OCI-LY7 (cell line): Measurements from ENCODE around the gene ALG8. TPM values are rescaled to one million over a fixed set of nuclear protein-coding genes. Genes with fewer than 3 reads are reported as not detected.

ENCODE experiments used
- BruUV-seq: library from RNA; stranded (reverse); fragments of 400-500 nt; replicated peaks from 2 replicates; lab custom pipeline; 2021; lab: Mats Ljungman, UMichigan
- CTCF ChIA-PET: fragments of 300-600 bp; sonication (Branson Sonifier 250); formaldehyde crosslinking; loops from one replicate; lab custom pipeline; 2022; ENCODE audit warnings: antibody characterized with exemption; ENCODE audit not compliant: unreplicated experiment; lab: Charles Lee
- POLR2A ChIA-PET: fragments of 300-600 bp; sonication (Branson Sonifier 250); formaldehyde crosslinking; loops from one replicate; lab custom pipeline; 2022; ENCODE audit warnings: antibody characterized with exemption; lab: Charles Lee
- DNase-seq: peaks from one replicate; pipeline ENCODE4 v3.0.0-alpha.2; 2015; ENCODE audit warnings: low spot score
- H2AFZ ChIP-seq: fragments of 200-600 bp; sonication (generic), shearing (Covaris generic); 2 replicates; pipeline ENCODE4 v1.6.1; 2014; ENCODE audit warnings: mild to moderate bottlenecking, antibody characterized with exemption, low read length, moderate library complexity
- H3K27ac ChIP-seq: fragments of 200-600 bp; sonication (generic); 2 replicates; pipeline ENCODE4 v1.5.1; 2014; ENCODE audit warnings: mixed run types, low read depth, mild to moderate bottlenecking, moderate library complexity, low read length, inconsistent platforms; ENCODE audit not compliant: poor library complexity, severe bottlenecking
- H3K36me3 ChIP-seq: fragments of 200-600 bp; sonication (generic); 2 replicates; pipeline ENCODE4 v1.6.1; 2014; ENCODE audit warnings: mild to moderate bottlenecking, antibody characterized with exemption, low read length, moderate library complexity, mixed read lengths; ENCODE audit not compliant: insufficient read depth
- H3K4me1 ChIP-seq: fragments of 200-600 bp; sonication (generic); 2 replicates; pipeline ENCODE4 v1.5.1; 2014; ENCODE audit warnings: mild to moderate bottlenecking, low read length; ENCODE audit not compliant: insufficient read depth, poor library complexity, severe bottlenecking
- H3K4me2 ChIP-seq: fragments of 200-600 bp; sonication (generic); 2 replicates; pipeline ENCODE4 v1.6.1; 2014; ENCODE audit warnings: mild to moderate bottlenecking, low read length
- H3K4me3 ChIP-seq: fragments of 200-600 bp; sonication (generic); 2 replicates; pipeline ENCODE4 v1.5.1; 2014; ENCODE audit warnings: mild to moderate bottlenecking, low read depth, low read length; ENCODE audit not compliant: poor library complexity, severe bottlenecking
- H3K79me2 ChIP-seq: fragments of 200-600 bp; sonication (generic); 2 replicates; pipeline ENCODE4 v1.6.1; 2016; ENCODE audit warnings: low read depth, mild to moderate bottlenecking, low read length, moderate library complexity, mixed read lengths; ENCODE audit not compliant: insufficient read depth
- H3K9me2 ChIP-seq: fragments of 200-600 bp; sonication (generic); 2 replicates; pipeline ENCODE4 v1.6.1; 2016; ENCODE audit warnings: mild to moderate bottlenecking, low read length, mixed read lengths; ENCODE audit not compliant: insufficient read depth
- H3K9me3 ChIP-seq: fragments of 200-600 bp; sonication (generic); 2 replicates; pipeline ENCODE4 v1.6.1; 2014; ENCODE audit warnings: mild to moderate bottlenecking, mixed run types, low read length, mixed read lengths
- H4K20me1 ChIP-seq: fragments of 200-600 bp; sonication (generic); 2 replicates; pipeline ENCODE4 v1.6.1; 2014; ENCODE audit warnings: mild to moderate bottlenecking, antibody characterized with exemption, low read length, moderate library complexity, mixed read lengths; ENCODE audit not compliant: insufficient read depth
- EZH2phosphoT487 ChIP-seq: fragments of 200-600 bp; sonication (generic); IDR thresholded peaks from 2 replicates; pipeline ENCODE4 v1.6.1; 2018; ENCODE audit warnings: low read depth, borderline replicate concordance, mild to moderate bottlenecking, mixed run types, antibody characterized with exemption, low read length, moderate library complexity, mixed read lengths
- intact Hi-C: fragments of 100-400 bp; cut with micrococcal nuclease; formaldehyde crosslinking; loops from one replicate; pipeline ENCODE4 v1.10.0; 2022; ENCODE audit not compliant: unreplicated experiment
- total RNA-seq, 2 experiments: library from RNA; depleted of rRNA in 1 of 2; stranded (reverse); fragments of >200 nt in 1 of 2; shearing (Covaris generic) in 1 of 2; gene quantifications; 2 replicates each; pipeline ENCODE4 v1.2.3, GENCODE V29; 2014 to 2022
- TF ChIP-seq, protein P1 (sequence below): fragments of 200-600 bp; sonication (generic); conservative IDR thresholded peaks from 2 replicates; pipeline ENCODE4 v1.5.1; 2014; ENCODE audit warnings: mild to moderate bottlenecking, antibody characterized with exemption, low read length, moderate library complexity, mixed read lengths

Gene ALG8
- total RNA-seq, 2 experiments from 2014 or later: 42.5 to 66.1 TPM

DNA sequence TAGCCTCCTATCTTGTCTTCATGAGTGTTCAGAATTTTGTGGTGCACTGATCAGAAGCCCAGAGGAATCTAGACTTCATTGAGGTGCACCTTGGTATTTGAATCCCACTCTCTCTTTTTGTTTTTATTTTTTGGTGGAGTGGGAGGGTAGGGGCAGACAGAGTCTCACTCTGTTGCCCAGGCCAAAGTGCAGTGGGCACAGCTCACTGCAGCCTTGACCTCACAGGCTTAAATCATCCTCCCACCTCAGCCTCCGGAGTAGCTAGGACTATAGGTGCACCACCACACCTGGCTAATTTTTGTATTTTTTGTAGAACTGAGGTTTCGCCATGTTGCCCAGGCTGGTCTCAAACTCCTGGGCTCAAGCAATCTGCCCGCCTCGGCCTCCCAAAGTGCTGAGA, 10.9 kb upstream of the ALG8 start:
- POLR2A ChIA-PET: interaction anchor here (0.6 kb wide), 2 partner anchors 14 to 47 kb away, joined by 3 to 4 read pairs; no protein-coding TSS in a partner anchor
- Histone ChIP-seq H3K36me3 (no peaks in the 10 kb centered on the region), H3K4me3 (no peak overlapping the region), H4K20me1 (no peaks in the 10 kb centered on the region), H3K4me2 (no peak overlapping the region), H3K27ac (no peak overlapping the region), H3K9me3 (no peaks in the 10 kb centered on the region), H3K4me1 (no peaks in the 10 kb centered on the region), H3K79me2 (no peaks in the 10 kb centered on the region), H3K9me2 (no peaks in the 10 kb centered on the region), H2AFZ (no peak overlapping the region)
- intact Hi-C loops: no loop called here
- no peak for DNase-seq
- CTCF ChIA-PET: no interaction called here
- no peak for TF ChIP-seq EZH2phosphoT487
- TF ChIP-seq, protein P1, sequence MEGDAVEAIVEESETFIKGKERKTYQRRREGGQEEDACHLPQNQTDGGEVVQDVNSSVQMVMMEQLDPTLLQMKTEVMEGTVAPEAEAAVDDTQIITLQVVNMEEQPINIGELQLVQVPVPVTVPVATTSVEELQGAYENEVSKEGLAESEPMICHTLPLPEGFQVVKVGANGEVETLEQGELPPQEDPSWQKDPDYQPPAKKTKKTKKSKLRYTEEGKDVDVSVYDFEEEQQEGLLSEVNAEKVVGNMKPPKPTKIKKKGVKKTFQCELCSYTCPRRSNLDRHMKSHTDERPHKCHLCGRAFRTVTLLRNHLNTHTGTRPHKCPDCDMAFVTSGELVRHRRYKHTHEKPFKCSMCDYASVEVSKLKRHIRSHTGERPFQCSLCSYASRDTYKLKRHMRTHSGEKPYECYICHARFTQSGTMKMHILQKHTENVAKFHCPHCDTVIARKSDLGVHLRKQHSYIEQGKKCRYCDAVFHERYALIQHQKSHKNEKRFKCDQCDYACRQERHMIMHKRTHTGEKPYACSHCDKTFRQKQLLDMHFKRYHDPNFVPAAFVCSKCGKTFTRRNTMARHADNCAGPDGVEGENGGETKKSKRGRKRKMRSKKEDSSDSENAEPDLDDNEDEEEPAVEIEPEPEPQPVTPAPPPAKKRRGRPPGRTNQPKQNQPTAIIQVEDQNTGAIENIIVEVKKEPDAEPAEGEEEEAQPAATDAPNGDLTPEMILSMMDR: no peak
- BruUV-seq: no TSS peak

DNA sequence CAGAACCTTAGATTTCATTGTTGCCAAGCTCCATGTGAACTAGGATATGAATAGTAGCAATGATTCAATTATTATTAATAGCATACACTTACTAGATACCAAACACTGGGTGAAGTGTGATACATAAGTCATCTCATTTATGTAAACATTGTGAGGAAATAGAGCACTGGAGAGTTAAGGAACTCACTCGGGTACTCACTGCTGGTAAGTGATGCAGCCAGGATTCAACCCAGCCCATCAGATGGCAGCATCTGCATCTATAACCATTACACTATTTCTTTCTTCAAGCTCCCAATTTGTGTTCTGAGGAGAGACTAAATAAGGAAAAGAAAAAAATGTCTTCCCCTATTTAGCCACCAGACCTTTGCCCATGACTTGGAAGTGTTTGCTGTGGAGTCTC, 10.2 kb upstream of the ALG8 start:
- Histone ChIP-seq H3K79me2 (no peaks in the 10 kb centered on the region), H4K20me1 (no peaks in the 10 kb centered on the region), H3K36me3 (no peaks in the 10 kb centered on the region), H3K9me2 (no peaks in the 10 kb centered on the region), H3K4me2 (no peak overlapping the region), H3K4me1 (no peaks in the 10 kb centered on the region), H2AFZ (no peak overlapping the region), H3K4me3 (no peak overlapping the region), H3K27ac (no peak overlapping the region), H3K9me3 (no peaks in the 10 kb centered on the region)
- ChIA-PET CTCF (no interaction called here), POLR2A (interaction anchor here (0.6 kb wide), 3 partner anchors 14 to 67 kb away, joined by 3 to 4 read pairs (median 3); no protein-coding TSS in a partner anchor)
- no peak for TF ChIP-seq EZH2phosphoT487
- TF ChIP-seq, protein P1: 0 out of 2 replicates have a peak, but pooled peaks have one; percentile 18
- DNase-seq: no peak
- no TSS peak for BruUV-seq
- intact Hi-C loops: no loop called here

DNA sequence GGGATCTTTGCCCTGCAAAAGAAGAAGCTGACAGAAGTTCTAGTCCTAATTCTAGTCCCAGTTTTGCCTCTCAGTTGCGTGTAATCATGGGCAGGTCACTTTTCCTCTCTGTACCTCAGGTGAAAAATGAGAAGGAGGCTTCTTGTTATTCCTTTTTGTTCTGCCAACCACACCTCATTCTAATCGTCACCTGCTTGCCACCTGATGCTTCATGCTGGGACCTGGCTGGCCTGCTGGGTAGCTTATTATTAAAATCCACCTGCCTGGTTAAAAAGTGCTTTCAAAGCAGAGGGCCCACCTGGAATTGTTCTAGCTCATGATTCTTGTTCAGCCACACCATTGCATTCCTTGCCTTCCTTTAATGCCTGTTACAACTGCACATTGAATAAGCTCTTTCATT, 8.4 kb upstream of the ALG8 start:
- H3K9me2 ChIP-seq: no peaks in the 10 kb centered on the region
- H3K79me2 ChIP-seq: no peaks in the 10 kb centered on the region
- H3K4me3 ChIP-seq: no peak overlapping the region
- no peak overlapping the region for H3K27ac ChIP-seq
- intact Hi-C loops: no loop called here
- POLR2A ChIA-PET: interaction anchor here (0.6 to 1.4 kb wide), 3 partner anchors 12 to 288 kb away, joined by 3 read pairs; no protein-coding TSS in a partner anchor
- no peak for DNase-seq
- no peak for TF ChIP-seq EZH2phosphoT487
- TF ChIP-seq, protein P1: no peak
- no TSS peak for BruUV-seq
- no peak overlapping the region for H2AFZ ChIP-seq
- H3K9me3 ChIP-seq: no peaks in the 10 kb centered on the region
- CTCF ChIA-PET: interaction anchor here (1.2 kb wide), 1 partner anchor 41 kb away, joined by 3 read pairs; the partner anchor contains the start of gene USP35
- H4K20me1 ChIP-seq: no peaks in the 10 kb centered on the region
- no peak overlapping the region for H3K4me2 ChIP-seq
- no peaks in the 10 kb centered on the region for H3K36me3 ChIP-seq
- peaks cover 12% of the 10 kb centered on the region for H3K4me1 ChIP-seq
